ENCODE data around the gene EML5.
"Not testable (repeated sequence)": the region's sequence is repeated elsewhere in the genome, so short reads cannot be mapped to it uniquely, and the experiment has no call there.

EML5 gene

GRCh38 chr14:88799522-88799921 is 6.8 kb upstream of the EML5 start:
- DNase-seq: no peak

- no peak for DNase-seq
These were observed 5.4 kb upstream of the EML5 start for GRCh38 chr14:88798156-88798555.

GRCh38 chr14:88793259-88793625 is 489 bp upstream of the EML5 start:
- DNase-seq: no peak

- DNase-seq: peak; percentile 23 to 41
These were observed 902 bp downstream of the EML5 start for GRCh38 chr14:88791629-88792472.

- DNase-seq: no peak
These were observed 1.5 kb downstream of the EML5 start for GRCh38 chr14:88791252-88791621.

- DNase-seq: no peak
These were observed 2.1 kb downstream of the EML5 start for GRCh38 chr14:88790501-88791251.

- DNase-seq: not testable (repeated sequence)
These were observed 3.2 kb downstream of the EML5 start for GRCh38 chr14:88789573-88789972.

GRCh38 chr14:88786715-88787114 is 6.0 kb downstream of the EML5 start:
- no peak for DNase-seq

GRCh38 chr14:88785911-88786310 is 6.8 kb downstream of the EML5 start:
- no peak for DNase-seq

GRCh38 chr14:88775532-88775931 is 17.2 kb downstream of the EML5 start:
- no peak for DNase-seq

- DNase-seq: no peak
These were observed 22.0 kb downstream of the EML5 start for GRCh38 chr14:88770736-88771135.

GRCh38 chr14:88765130-88765529 is 27.6 kb downstream of the EML5 start:
- no peak for DNase-seq

- no peak for DNase-seq
These were observed 38.9 kb downstream of the EML5 start for GRCh38 chr14:88753873-88754272.

GRCh38 chr14:88750945-88751344 is 41.8 kb downstream of the EML5 start:
- DNase-seq: no peak

- DNase-seq: no peak
These were observed 42.3 kb downstream of the EML5 start for GRCh38 chr14:88750413-88750812.

- DNase-seq: no peak
These were observed 43.6 kb downstream of the EML5 start for GRCh38 chr14:88749139-88749538.

- no peak for DNase-seq
These were observed 44.5 kb downstream of the EML5 start for GRCh38 chr14:88748288-88748687.

- DNase-seq: no peak
These were observed 46.7 kb downstream of the EML5 start for GRCh38 chr14:88746052-88746451.

- DNase-seq: no peak
These were observed 55.5 kb downstream of the EML5 start for GRCh38 chr14:88737245-88737644.

- no peak for DNase-seq
These were observed 59.6 kb downstream of the EML5 start for GRCh38 chr14:88733121-88733520.

- DNase-seq: no peak
These were observed 63.6 kb downstream of the EML5 start for GRCh38 chr14:88729159-88729558.

- no peak for DNase-seq
These were observed 65.7 kb downstream of the EML5 start for GRCh38 chr14:88727057-88727456.

GRCh38 chr14:88710709-88711108 is 82.0 kb downstream of the EML5 start:
- DNase-seq: no peak

- no peak for DNase-seq
These were observed 85.7 kb downstream of the EML5 start for GRCh38 chr14:88707088-88707487.
